GM10248 (cell line): ENCODE results near the gene STK17A.
A peak's percentile ranks its signal among the peaks of the same experiment; 100 is the strongest.

ENCODE experiments used
- CTCF ChIA-PET: fragments of 300-600 bp; sonication (Branson Sonifier 250); formaldehyde crosslinking; extraction: SDS; loops from one replicate; lab custom pipeline; 2021; ENCODE audit warnings: antibody characterized with exemption; lab: Yijun Ruan, JAX
- POLR2A ChIA-PET: fragments of 350-650 bp; sonication (Branson Sonifier 250); formaldehyde crosslinking; extraction: SDS; loops from one replicate; lab custom pipeline; 2020; ENCODE audit warnings: antibody characterized with exemption; lab: Yijun Ruan, JAX
- DNase-seq: peaks from one replicate; pipeline ENCODE4 v3.0.0; 2012; ENCODE audit errors: extremely low spot score
- CTCF ChIP-seq: IDR thresholded peaks from 2 replicates; pipeline ENCODE4 v1.5.1; 2012; ENCODE audit warnings: mild to moderate bottlenecking, low read depth; ENCODE audit errors: extremely low read depth, missing control alignments, control extremely low read depth

Gene STK17A

DNA sequence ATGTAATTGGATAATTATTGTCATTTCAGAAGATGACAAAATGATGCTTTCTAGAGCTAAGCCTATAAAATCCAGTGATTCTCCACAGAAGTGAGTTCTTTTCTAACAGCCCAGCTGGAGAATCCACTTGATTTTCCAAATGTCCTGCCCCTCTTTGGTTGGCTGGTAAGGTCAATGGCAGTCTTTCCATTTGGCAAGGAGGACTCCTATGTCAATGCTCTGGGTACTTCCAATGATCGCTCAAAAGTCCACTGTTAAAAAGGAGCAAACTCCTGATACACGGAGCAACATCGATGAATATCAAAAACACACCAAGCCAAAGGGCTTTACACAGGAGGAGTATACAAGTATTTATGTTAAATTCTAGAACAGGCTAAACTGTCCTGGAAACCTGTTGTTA, 57.8 kb downstream of the STK17A start:
- no peak for DNase-seq
- TF ChIP-seq CTCF = no peak
- CTCF ChIA-PET = interaction anchor here (1.2 to 3.3 kb wide), 9 partner anchors 12 to 60 kb away, joined by 3 to 26 read pairs (median 4); partner anchors contain the start of gene STK17A
- POLR2A ChIA-PET = no interaction called here

GRCh38 chr7:43642897-43643630, 60.2 kb downstream of the STK17A start:
- CTCF ChIA-PET = interaction anchor here (1.3 to 3.9 kb wide), 3 partner anchors 13 to 61 kb away, joined by 3 to 29 read pairs (median 3); partner anchors contain the start of gene STK17A
- POLR2A ChIA-PET = no interaction called here
- no peak for TF ChIP-seq CTCF
- DNase-seq = no peak

DNA sequence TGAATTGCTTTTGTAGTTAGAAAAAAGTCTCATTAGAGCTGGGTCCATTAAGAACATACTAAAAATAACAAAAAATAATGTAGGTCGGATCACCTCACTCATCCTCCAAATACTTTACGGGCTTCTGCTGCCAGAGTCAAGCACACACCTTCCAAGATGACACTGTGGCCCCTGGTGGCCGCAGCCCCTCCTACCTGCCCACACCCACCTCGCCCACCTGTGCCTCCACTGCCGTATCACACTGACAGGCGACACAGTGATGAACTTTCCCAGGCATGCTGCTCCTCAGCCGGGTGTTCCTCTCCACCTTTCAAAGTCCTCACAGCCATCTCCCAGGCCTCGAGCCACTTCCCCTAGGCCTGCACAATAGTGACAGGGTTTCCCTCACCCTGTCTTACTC, 60.9 kb downstream of the STK17A start:
- DNase-seq = no peak
- CTCF ChIA-PET = interaction anchor here (1.3 to 10.1 kb wide), 4 partner anchors 14 to 61 kb away, joined by 3 to 93 read pairs (median 16); partner anchors contain the start of gene STK17A
- TF ChIP-seq CTCF = no peak
- POLR2A ChIA-PET = no interaction called here

- CTCF ChIA-PET = interaction anchor here (1.0 to 10.1 kb wide), 7 partner anchors 14 to 193 kb away, joined by 3 to 93 read pairs (median 4); partner anchors contain the start of gene STK17A
- no peak for DNase-seq
- POLR2A ChIA-PET = no interaction called here
- no peak for TF ChIP-seq CTCF
These were observed 62.9 kb downstream of the STK17A start for GRCh38 chr7:43645699-43646226.

DNA sequence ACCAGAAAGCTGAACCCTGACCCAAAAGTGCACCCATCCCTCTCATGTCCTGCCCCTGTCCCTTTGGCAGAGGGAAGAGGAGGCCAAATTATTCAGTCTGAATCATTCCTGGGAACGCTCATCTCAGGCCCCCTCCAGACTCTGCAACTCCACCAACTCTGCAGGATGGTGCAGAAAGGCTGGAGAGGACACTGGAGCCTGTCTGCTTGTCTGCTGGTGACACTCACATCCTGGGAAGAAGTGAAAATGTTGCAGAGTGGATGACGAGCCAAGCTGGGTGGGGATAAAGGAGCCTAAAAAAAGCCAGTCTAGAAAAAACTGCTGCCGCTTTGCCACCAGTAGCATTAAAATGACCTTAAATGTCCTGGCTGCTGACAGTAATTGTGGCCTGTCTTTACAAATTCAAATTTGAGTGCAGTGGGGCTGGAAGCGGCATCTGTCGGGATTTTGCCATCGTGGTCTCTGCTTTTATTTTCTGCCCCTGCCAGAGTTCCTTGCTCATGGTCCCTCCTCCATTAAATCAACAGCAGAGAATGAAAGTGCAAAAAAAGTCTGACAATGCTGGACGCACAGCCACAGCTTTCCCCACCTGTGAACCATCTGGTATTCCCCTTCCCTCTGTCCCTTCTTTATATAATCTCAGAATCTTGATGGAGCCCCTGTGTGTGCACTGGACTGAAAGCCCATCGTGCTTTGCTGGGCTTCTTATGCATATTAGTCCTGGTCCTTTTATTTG, 63.9 kb downstream of the STK17A start:
- TF ChIP-seq CTCF = no peak
- peak; percentile 29 for DNase-seq
- POLR2A ChIA-PET = interaction anchor here (0.7 kb wide), 1 partner anchor 64 kb away, joined by 3 read pairs; the partner anchor contains the start of gene STK17A
- CTCF ChIA-PET = interaction anchor here (1.2 to 10.1 kb wide), 6 partner anchors 15 to 193 kb away, joined by 3 to 93 read pairs (median 4); partner anchors contain the start of gene STK17A

- TF ChIP-seq CTCF = no peak
- ChIA-PET CTCF (interaction anchor here (0.9 to 10.1 kb wide), 8 partner anchors 15 to 192 kb away, joined by 3 to 93 read pairs (median 4); partner anchors contain the start of gene STK17A), POLR2A (interaction anchor here (0.7 to 2.5 kb wide), 2 partner anchors 65 kb away, joined by 3 to 9 read pairs; partner anchors contain the start of gene STK17A)
- no peak for DNase-seq
These were observed 64.4 kb downstream of the STK17A start for GRCh38 chr7:43647339-43647672.
